Caki2 (cell line): Measurements from ENCODE around the gene NHLRC2. TPM values are rescaled to one million over a fixed set of nuclear protein-coding genes. Genes with fewer than 3 reads are reported as not detected.
"Not testable (repeated sequence)": the region's sequence is repeated elsewhere in the genome, so short reads cannot be mapped to it uniquely, and the experiment has no call there.

Source experiments
- DNase-seq: peaks from one replicate; pipeline ENCODE4 v3.0.0-alpha.2; 2015; ENCODE audit warnings: low read depth
- in situ Hi-C: cut with HindIII; loops from 2 replicates; pipeline ENCODE4 v1.10.0; 2016; ENCODE audit warnings: low sequenced_read_pairs, low pct_unique_long_range_greater_than_20kb, mixed read lengths
- total RNA-seq: library from RNA; depleted of rRNA; stranded (reverse); fragments of >200 nt; shearing (Covaris generic); gene quantifications from 2 replicates; pipeline ENCODE4 v1.2.3, GENCODE V29; 2014; ENCODE audit warnings: low replicate concordance

NHLRC2 gene
- total RNA-seq, 1 experiment from 2014 or later = 21.8 TPM

DNA sequence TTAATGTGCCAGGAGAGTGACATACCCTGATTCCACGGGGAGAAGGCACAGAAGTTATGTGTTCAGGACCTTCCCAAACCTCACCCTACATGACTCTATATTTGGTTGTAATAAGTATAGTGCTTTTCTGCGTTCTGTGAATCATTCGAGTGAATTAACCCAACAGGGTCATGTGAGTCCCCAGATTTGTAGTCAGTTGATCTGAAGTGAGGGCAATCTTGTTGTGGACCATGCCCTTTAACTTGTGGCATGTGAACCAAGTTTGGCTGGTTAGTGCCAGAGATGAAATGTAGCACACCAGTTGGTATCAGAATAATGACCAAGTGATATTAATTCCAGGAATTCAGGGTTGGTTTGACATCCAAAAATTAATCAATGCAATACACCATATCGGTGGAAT lies 70.2 kb downstream of the NHLRC2 start:
- DNase-seq = no peak
- in situ Hi-C loops = no loop called here

DNA sequence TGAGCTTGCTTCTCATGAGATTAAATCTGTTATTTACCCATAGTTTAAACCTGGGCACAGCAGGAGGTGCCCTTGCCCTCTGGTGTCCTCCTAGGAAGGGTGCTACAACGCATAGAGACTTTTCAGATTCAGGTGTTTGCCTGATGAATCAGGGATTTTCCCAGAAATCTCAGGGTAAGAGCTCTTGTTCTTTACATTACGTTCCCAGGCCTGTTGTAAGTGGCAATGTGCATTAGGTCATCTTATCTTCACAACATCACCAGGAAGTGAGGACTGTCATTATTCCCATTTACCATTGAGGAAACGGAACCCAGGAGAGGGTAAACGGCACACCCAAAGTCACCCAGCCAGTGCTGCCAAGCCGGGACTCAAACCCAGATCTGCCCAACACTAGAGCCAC lies 73.0 kb downstream of the NHLRC2 start:
- in situ Hi-C loops = no loop called here
- DNase-seq = no peak

DNA sequence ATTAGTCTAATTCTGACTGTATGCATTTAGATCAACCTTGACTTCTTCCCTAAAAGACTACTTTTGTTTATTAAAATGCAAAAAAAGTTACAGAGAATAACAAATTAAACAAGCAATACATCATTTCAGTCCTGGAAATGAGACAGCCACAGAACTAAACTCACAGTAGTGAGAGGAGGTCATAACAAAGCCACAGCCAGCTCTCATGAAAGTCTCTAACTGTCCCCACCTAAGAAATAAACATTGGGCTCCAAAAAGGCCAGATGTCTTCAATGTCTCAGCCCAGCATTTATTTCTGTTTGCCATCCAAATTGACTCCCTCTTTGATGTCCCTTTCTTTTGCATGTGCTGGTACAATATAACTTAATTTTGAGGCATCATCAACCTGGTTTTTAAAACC lies 74.4 kb downstream of the NHLRC2 start:
- in situ Hi-C loops = no loop called here

DNA sequence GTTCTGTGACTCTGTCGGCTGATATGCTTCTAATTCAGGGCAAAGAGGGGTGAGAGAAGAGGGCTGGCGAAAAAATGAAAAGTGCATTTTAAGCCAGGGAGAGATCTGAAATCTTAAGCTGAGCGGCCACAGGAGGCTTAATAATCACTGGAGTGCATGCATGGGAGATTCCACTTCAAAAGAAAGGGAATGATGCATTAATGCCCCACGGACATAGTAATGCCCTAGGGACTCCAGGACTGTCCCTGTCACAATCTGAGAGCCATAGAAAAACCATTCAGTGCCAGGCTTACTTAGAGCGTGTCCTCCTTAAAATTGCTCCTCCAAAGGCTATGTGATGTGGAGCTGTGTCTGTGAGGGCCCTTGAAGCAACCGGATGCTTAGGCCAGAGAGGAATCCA lies 75.1 kb downstream of the NHLRC2 start:
- in situ Hi-C loops = no loop called here

More for the DNA sequence above, 74.4 kb downstream of the NHLRC2 start:
- no peak for DNase-seq

DNA sequence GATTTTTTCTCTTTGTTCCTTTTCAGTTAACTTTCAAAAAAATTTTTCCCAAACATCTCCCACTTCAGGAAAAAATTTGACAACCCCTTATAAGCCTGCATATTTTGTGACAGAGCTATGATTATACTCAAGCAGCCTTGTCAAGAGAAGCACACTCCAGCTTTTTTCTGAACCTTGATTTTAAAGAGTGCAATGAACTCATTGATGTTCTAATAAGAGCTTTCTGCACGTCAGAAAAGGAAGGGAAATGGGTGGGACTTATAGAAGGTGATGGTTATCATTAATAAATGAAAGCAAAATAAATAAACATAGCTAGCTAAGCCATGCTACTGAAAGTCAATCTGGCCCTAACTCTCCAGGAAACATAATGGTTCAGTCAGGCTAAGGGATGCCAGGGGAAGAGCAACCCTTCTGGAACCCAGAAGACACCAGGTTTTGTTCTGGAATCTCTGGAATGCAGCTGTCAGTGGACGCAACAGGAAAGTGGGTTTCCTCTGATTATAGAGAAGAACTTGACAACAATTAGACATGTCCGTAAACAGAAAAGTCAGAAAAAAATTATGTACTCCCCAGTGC lies 76.1 kb downstream of the NHLRC2 start:
- in situ Hi-C loops = no loop called here
- no peak for DNase-seq

More for the DNA sequence above, 75.1 kb downstream of the NHLRC2 start:
- no peak for DNase-seq

DNA sequence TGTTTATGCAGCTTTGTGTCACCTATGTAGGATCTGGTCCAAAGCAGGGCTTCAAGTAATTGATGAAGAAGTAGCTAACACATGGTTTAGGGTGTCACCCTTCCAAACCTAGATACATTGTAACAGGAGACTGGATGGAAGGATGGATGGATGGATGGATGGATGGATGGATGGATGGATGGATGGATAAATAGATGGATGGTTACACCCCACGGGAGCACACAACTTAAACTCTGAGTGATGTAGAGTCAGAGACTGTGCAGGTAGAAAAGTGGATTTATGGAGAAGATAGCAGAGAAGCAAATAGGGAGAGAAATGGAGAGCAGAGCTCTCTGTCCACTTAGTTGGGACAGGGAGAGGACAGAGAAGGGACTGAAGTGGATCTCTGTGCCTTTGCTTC lies 78.4 kb downstream of the NHLRC2 start:
- DNase-seq = no peak
- in situ Hi-C loops = no loop called here

DNA sequence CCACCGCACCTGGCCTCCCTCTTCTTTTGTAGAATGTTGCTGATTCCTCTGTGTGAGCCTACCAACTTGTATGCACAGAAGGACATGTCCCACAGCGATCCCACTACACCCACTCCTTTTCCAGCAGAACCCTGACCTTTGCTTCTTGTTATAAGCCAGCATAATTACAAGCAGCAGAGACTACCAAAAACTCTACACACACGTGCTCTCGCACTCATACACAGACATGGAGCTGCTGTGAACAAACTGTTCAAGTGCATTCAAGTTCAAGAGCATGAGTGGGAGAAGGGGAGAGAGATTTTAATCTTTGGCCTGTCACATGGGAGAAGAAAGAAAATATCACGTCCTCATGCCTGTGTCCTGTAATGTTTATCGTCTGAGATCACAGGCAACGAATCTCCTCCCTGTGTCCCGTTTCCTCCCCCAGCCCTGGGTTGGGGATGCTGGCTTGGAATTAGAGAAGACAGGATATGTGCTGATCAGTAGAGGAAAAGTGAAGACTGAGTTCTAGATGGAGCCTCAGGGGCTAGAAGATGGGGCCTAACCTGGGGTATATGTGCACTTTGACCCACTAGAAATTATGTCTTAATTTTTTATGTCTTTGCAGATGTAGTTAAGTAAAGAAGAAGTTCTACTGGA lies 79.6 kb downstream of the NHLRC2 start:
- DNase-seq = no peak
- in situ Hi-C loops = no loop called here

DNA sequence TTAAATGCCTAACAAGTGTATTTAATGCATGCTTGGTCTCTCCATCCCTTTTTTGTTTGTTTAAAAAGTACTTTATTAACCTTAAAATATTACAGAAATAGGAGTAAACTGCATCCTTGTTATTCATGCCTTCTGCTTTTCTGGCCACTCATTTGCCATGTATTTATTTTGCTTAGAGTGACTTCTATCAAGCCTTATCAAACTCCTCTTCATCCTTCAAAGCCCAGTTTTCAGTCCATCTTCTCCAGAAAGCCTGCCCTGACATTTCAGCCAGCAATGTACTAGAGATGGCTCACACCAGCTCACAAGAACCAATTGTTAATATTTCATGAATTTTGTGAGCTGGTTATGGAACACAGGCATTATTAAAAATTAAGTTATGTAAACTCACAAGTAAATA lies 82.8 kb downstream of the NHLRC2 start:
- in situ Hi-C loops = no loop called here
- no peak for DNase-seq

DNA sequence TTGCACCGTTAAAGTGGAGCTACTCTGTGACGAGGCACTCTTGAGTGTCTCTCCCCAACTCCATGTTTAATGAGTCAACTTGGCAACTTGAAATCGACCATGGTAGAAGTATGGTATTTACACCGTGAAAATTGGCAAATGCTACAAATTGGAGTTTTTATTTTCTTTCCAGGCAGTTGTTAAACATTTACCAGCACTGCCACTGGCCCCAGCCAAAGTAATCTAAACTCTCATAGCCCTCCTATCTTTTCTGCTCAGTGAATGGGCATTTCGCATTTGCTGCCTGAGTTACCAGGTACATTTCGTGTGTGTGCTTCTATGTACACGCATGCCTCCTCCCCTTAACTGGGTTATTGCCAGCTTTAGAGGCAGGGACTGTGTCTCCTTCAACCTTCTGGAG lies 83.3 kb downstream of the NHLRC2 start:
- no peak for DNase-seq
- in situ Hi-C loops = no loop called here

DNA sequence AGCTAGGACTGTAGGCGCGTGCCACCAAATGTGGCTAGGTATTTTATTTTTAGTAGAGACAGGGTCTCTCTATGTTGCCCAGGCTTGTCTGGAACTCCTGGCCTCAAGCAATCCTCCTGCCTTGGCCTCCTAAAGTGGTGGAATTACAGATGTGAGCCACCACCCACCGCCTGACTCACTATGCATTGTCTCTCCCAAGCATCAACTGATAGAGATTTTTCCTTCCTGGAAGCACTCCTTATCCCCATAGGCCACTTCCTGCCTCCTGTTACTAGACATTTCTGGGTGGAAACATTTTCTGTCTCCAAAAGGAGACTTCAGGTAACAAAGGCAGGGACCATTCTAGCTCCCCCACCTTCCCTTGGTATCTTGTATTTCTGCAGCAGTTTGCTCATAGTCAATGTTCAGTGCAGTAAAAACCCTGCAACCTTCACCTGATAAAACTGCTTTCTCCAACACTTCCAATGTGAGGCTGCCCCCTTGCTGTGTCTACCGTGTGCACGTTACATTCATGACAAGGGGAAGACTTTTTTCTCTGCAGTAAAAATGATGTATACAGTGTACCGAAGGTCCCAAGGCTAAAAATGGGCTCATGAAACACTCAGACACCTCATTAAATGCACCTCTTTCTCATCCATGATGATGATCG lies 84.9 kb downstream of the NHLRC2 start:
- DNase-seq = no peak
- in situ Hi-C loops = no loop called here

DNA sequence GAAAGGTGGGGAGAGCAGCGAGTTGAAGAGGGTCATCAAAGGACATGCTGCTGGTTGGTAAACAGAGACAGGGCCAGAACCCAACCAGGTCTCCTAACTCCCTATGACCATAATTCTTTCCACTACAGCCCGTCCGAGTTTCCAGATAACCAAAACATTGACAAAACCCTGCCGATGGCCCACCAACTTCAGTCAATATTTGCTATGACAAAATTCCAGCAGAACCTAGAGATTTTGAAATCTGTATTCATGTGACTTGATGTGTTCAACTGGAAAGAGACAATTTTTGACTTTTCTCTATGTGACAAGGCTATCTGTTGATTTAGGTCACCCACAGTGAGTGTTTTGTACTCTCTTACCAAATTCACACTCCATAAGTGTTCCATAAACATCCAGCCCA lies 86.7 kb downstream of the NHLRC2 start:
- in situ Hi-C loops = no loop called here
- DNase-seq = no peak

DNA sequence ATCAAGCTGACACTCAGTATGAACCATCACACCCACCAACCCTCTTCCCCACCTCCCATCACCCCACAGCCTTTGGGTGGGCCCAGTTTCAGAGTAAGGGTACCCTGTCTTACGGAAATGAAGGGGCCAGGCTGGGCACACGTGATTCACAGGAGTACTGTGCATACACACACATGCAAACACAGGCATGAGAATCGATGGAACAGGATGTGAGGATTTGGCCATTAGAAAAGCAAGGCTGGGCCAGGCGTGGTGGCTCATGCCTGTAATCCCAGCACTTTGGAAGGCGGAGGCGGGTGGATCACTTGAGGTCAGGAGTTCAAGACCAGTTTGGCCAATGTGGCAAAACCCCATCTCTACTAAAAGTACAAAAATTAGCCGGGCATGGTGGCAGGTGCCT lies 88.7 kb downstream of the NHLRC2 start:
- in situ Hi-C loops, DNase-seq: not testable (repeated sequence)

DNA sequence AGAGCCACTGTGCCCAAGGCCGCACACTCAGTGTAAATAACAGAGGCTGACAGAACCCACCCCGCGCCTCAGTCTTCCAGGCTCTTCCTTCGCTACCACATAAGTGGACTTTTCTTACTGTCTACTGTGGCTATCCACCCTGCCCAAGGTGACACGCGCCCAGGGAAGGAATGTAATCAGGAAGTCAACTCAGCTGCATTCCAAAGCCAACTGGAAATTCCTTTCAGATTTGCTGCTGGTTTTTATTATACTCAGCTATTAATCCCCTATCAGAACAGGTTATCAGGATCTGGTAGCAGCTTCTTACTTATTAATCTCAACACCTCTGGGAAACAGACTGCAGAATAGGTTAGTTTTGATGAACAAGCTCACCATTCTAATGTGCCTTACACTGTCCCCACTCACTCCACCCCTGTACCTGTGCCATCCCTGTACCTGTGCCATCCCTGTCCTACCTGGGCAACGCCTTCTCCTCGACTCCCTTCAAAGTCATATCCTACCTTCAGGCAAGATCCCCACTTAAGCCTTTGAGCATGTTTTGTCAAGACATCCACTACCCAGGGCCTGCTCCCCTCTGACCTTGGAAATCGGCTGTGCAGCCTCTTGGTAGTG lies 90.7 kb downstream of the NHLRC2 start:
- in situ Hi-C loops = no loop called here
- DNase-seq = peak; percentile 37

DNA sequence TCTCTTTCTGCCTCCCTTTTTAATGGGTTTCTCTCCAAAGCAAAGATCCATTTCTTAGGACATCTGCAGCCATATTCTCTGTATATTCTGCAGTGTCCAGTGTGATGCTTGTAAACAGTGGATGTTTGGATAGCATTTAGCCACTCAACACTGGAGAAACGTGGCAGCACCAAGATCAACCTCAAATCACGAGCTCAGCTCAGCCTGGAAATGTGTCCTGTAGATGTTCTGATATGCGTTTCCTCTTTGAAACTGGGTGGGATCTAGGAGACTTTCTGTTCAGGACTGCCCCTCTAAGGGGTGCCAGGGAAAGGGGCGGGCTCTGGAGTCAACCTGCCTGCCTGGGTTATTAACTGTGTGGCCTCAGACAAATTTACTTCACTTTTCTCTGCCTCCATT lies 91.2 kb downstream of the NHLRC2 start:
- DNase-seq = no peak
- in situ Hi-C loops = no loop called here

DNA sequence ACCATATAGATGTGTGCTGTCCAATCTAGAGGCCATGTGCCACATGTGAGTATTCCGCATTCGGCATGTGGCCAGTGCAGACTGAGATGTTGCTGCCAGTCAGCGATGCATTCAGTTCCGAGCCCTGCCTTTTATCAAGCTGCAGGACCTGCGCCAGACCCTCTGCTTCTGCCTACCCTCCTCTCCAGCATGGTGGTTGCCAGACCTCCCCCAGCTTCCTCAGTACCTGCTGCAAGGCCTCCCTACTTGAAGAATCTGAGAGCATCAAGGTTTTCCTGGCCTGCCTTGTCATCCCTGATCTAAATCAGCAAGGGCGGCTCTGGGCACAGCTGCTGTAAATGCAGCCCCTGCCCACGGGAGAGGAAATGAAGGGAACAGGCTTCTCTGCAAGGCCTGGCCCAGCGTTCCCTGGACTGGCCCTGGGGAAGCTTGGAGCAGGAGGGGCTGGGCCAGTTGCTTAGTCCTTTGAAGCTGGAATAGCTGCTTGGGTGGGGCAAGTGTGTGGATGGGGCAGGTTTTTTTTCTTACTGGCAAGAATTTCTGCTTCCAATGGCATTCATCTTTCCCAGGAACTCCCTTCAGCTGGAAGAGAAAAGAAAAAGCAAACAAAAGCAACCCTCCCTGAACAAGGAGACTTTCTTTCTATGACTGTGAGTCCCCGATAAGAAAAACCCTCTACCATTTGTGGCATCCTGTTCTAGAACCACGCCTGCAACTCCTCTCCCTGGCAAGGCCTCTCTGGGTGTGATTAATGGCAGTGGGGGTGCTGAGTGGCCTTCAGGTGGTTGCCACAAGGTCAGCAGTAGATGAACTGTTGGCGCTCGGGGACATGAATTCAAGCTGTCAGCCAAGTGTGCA lies 93.0 kb downstream of the NHLRC2 start:
- in situ Hi-C loops = no loop called here
- DNase-seq = peak; percentile 55

DNA sequence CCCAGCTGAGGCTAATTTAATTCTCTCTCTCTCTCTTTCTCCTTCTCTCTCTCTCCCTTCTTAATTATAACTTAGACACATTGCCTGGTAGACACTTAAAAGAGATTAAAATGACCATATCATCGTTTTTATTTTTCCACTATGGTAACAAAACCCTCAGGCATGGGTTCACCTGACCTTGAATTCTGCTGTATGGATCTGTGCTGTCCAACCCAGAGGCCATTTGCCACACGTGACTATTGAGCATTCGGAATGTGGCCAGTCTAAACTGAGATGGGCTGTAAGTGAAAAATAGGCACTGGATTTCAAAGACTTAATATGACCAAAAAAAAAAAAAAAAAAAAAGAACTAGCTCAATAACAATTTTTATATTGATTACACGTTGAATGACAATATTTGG lies 93.6 kb downstream of the NHLRC2 start:
- no peak for DNase-seq
- in situ Hi-C loops = no loop called here

DNA sequence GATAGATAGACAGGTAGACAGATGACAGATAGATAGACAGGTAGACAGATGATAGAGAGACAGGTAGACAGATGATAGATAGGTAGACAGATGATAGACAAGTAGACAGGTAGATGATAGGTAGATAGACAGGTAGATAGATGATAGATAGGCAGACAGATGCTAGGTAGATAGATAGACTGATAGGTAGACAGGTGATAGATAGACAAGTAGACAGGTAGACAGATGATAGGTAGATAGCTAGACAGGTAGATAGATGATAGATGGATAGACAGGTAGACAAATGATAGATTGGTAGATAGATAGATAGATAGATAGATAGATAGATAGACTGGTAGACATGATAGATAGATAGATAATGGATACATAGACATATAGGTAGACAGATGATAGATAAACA lies 95.8 kb downstream of the NHLRC2 start:
- no peak for DNase-seq
- in situ Hi-C loops = no loop called here

DNA sequence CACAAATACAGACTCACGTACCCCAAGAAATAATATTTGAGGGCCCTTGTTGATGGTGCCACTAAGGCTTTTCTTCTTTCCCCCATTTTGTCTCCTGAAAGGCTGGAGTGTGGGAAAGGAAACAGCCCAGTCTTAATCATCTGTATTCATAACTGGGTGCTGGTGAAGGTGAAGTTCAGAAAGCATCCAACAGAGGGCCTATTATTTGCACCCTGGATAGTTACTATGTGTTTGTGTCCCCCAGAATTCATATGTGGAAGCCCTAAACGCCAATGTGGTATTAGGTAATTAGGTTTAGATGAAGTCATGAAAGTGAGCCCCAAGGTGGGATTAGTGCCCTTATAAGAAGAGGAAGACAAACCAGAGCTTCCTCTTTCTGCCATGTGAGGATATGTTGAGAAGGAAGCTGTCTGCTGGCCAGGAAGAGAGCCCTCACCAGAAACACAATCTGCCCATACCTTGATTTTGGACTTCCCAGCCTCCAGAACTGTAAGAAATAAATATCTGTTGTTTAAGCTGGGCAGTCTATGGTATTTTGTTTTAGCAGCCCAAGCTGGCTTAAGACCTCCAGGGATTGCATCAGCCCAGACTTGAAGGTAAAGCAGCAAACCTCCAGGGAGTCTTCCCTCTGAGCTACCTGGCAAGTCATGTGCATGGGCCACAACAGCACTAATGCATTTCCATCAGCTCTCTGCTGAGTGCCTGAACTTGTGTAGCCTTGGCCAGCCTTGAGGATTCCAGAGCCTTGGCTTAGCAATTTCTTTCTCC lies 99.2 kb downstream of the NHLRC2 start:
- no peak for DNase-seq
- in situ Hi-C loops = no loop called here
